ENCODE measurements around the gene SNX2.

The SNX2 gene

DNA sequence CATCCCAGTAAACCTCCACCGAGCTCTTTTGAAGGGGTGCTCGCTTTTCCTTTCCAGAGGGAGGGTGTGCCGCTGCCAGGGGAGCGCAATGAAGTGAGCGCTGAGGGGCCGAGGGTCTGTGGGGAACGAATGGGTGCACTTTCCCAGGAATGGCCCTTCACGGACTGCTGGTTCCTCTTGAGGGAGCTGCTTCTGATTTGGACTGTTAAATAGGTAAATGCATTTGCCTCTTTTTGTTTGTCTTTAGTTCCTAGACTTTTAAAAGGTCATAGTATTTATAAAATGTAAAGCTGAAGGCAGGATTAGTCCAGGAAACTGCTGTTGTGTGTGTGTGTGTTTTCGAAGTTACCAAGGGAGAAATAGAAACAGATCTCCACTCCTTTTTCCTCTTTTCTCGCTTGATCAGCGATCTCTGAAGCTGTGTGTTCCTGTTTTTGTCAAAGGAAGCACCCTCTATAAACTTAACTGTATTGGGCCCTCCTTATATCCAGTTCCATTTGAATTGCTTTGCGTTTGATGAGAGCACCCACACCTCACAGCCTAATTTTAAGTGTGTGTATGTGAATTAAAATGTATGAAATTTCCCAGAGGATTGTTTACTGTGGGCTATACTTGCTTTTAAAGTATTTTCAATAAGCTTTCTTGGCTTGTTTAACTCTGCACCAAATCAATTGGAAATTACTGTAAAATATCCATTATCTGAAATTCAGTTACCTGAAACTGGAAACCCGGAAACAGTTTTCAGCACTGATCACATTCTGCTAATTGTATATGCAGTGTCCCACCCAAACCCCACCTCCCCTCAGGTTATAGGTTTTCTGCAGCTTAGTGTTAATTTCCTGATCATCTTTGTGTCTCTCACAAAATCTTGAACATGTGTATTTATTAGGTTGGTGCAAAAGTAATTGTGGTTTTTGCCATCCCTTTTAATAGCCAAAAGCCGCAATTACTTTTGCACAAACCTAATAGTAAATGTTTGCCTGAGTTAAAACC, 966 bp downstream of the SNX2 start:
- peak overlapping the region; percentile 94 for H3K9ac ChIP-seq (ENCODE audit: low read length)
- peak overlapping the region; percentile 95 for H3K18ac ChIP-seq (ENCODE audit: low read length)
- peaks cover 3 to 14% of the 10 kb centered on the region in 2 experiments for H3K4me1 ChIP-seq (ENCODE audit: control insufficient read depth in 1 of 2, insufficient read depth in 2 of 2, low read length in 2 of 2)
- H3K79me2 ChIP-seq (ENCODE audit: control insufficient read depth, insufficient read depth, low read length, poor library complexity): peaks cover 12% of the 10 kb centered on the region
- WGBS (ENCODE audit: extremely low coverage, insufficient coverage, insufficient read length): no CpG with 5 or more reads among the region's 14 CpGs
- H3K79me1 ChIP-seq (ENCODE audit: low read length): peaks cover 12% of the 10 kb centered on the region
- no peaks in the 10 kb centered on the region for H3K27me3 ChIP-seq (ENCODE audit: insufficient read depth, low read length)
- H3K14ac ChIP-seq (ENCODE audit: low read length): peak overlapping the region; percentile 91
- DNase-seq: no peak
- peak overlapping the region; percentile 90 for H4K91ac ChIP-seq (ENCODE audit: low read depth, low read length)
- peak overlapping the region; percentile 90 for H2BK5ac ChIP-seq (ENCODE audit: low read depth, low read length, poor library complexity)
- peak overlapping the region; percentile 93 for H2AFZ ChIP-seq (ENCODE audit: insufficient read depth, low read length, poor library complexity)
- H3K23ac ChIP-seq (ENCODE audit: low read length): no peak overlapping the region
- H3K4me2 ChIP-seq (ENCODE audit: low read length): peak overlapping the region; percentile 64
- H3K4me3 ChIP-seq (ENCODE audit: low read depth, low read length): peak overlapping the region; percentile 93
- H3K4ac ChIP-seq (ENCODE audit: low read depth, low read length): peak overlapping the region; percentile 93
- H3K9me3 ChIP-seq (ENCODE audit: insufficient read depth, low read depth, low read length): no peaks in the 10 kb centered on the region
- H3K27ac ChIP-seq (ENCODE audit: low read depth, low read length): peak overlapping the region; percentile 70
- H3K36me3 ChIP-seq (ENCODE audit: control insufficient read depth in 1 of 2, insufficient read depth in 2 of 2, low read length in 2 of 2): no peaks in the 10 kb centered on the region
- H2AK5ac ChIP-seq (ENCODE audit: low read length): no peak overlapping the region
- H2BK120ac ChIP-seq (ENCODE audit: insufficient read depth, low read length, poor library complexity): peak overlapping the region; percentile 70
- H4K12ac ChIP-seq (ENCODE audit: low read depth, low read length): peak overlapping the region; percentile 68
- peak overlapping the region; percentile 80 for H2BK12ac ChIP-seq (ENCODE audit: low read length)
- peak overlapping the region; percentile 93 for H4K8ac ChIP-seq (ENCODE audit: low read depth, low read length)

DNA sequence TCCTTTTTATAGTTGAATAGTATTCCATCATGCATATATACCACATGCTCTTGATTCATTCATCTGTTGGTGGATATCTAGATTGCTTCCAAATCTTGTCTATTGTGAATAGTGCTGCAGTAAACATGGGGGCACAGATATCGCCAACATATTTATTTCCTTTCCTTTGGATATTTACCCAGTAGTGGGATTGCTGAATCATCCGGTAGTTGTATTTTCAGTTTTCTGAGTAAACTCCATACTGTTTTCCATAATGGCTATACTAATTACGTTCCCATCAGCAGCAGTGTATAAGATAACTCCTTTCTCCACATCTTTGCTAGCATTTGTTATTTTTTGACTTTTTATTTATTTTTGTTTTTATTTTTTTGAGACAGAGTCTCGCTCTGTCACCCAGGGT, 3.3 kb downstream of the SNX2 start:
- no peak for DNase-seq
- Histone ChIP-seq H3K27ac (ENCODE audit: low read depth, low read length) (no peak overlapping the region), H3K4me3 (ENCODE audit: low read depth, low read length) (no peak overlapping the region), H4K91ac (ENCODE audit: low read depth, low read length) (no peak overlapping the region), H2BK12ac (ENCODE audit: low read length) (no peak overlapping the region), H2BK120ac (ENCODE audit: insufficient read depth, low read length, poor library complexity) (no peak overlapping the region), H3K79me2 (ENCODE audit: control insufficient read depth, insufficient read depth, low read length, poor library complexity) (peaks cover 15% of the 10 kb centered on the region), H4K12ac (ENCODE audit: low read depth, low read length) (no peak overlapping the region), H3K9me3 (ENCODE audit: insufficient read depth, low read depth, low read length) (no peaks in the 10 kb centered on the region), H3K4ac (ENCODE audit: low read depth, low read length) (peak overlapping the region; percentile 62), H3K9ac (ENCODE audit: low read length) (no peak overlapping the region), H3K27me3 (ENCODE audit: insufficient read depth, low read length) (no peaks in the 10 kb centered on the region), H2AK5ac (ENCODE audit: low read length) (no peak overlapping the region), H2AFZ (ENCODE audit: insufficient read depth, low read length, poor library complexity) (no peak overlapping the region), H3K79me1 (ENCODE audit: low read length) (peaks cover 10% of the 10 kb centered on the region), H3K23ac (ENCODE audit: low read length) (no peak overlapping the region), H3K4me2 (ENCODE audit: low read length) (no peak overlapping the region), H2BK5ac (ENCODE audit: low read depth, low read length, poor library complexity) (no peak overlapping the region), H3K14ac (ENCODE audit: low read length) (no peak overlapping the region), H4K8ac (ENCODE audit: low read depth, low read length) (no peak overlapping the region), H3K4me1 (ENCODE audit: control insufficient read depth in 1 of 2, insufficient read depth in 2 of 2, low read length in 2 of 2) (peaks cover 3 to 9% of the 10 kb centered on the region in 2 experiments), H3K36me3 (ENCODE audit: control insufficient read depth in 1 of 2, insufficient read depth in 2 of 2, low read length in 2 of 2) (peaks cover 0 to 3% of the 10 kb centered on the region in 2 experiments), H3K18ac (ENCODE audit: low read length) (no peak overlapping the region)
- WGBS (ENCODE audit: extremely low coverage, insufficient coverage, insufficient read length): no CpG with 5 or more reads among the region's 4 CpGs

DNA sequence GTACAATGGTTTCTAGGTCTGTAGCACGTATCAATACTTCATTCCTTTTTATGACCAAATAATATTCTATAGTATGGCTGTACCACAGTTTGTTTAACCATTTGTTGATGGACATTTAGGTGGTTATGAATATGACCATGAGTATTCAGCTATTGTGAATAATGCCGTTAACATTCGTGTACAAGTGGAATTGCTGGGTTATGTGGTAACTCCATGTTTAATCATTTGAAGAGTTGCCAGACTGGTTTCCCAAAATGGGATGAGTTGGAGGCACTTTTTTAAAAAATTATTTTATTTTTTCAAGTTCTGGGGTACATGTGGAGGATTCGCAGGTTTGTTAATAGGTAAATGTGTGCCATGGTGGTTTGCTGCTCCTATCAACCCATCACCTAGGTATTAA, 4.6 kb downstream of the SNX2 start:
- Histone ChIP-seq H2AK5ac (ENCODE audit: low read length) (no peak overlapping the region), H3K79me1 (ENCODE audit: low read length) (peaks cover 9% of the 10 kb centered on the region), H4K12ac (ENCODE audit: low read depth, low read length) (no peak overlapping the region), H3K36me3 (ENCODE audit: control insufficient read depth in 1 of 2, insufficient read depth in 2 of 2, low read length in 2 of 2) (peaks cover 0 to 3% of the 10 kb centered on the region in 2 experiments), H2BK12ac (ENCODE audit: low read length) (no peak overlapping the region), H2AFZ (ENCODE audit: insufficient read depth, low read length, poor library complexity) (no peak overlapping the region), H4K8ac (ENCODE audit: low read depth, low read length) (no peak overlapping the region), H3K79me2 (ENCODE audit: control insufficient read depth, insufficient read depth, low read length, poor library complexity) (peaks cover 15% of the 10 kb centered on the region), H2BK5ac (ENCODE audit: low read depth, low read length, poor library complexity) (no peak overlapping the region), H3K4me3 (ENCODE audit: low read depth, low read length) (no peak overlapping the region), H3K9ac (ENCODE audit: low read length) (no peak overlapping the region), H3K9me3 (ENCODE audit: insufficient read depth, low read depth, low read length) (no peaks in the 10 kb centered on the region), H3K4me2 (ENCODE audit: low read length) (no peak overlapping the region), H3K23ac (ENCODE audit: low read length) (no peak overlapping the region), H3K4me1 (ENCODE audit: control insufficient read depth in 1 of 2, insufficient read depth in 2 of 2, low read length in 2 of 2) (peaks cover 2 to 3% of the 10 kb centered on the region in 2 experiments), H3K4ac (ENCODE audit: low read depth, low read length) (no peak overlapping the region), H3K18ac (ENCODE audit: low read length) (no peak overlapping the region), H3K14ac (ENCODE audit: low read length) (no peak overlapping the region), H2BK120ac (ENCODE audit: insufficient read depth, low read length, poor library complexity) (no peak overlapping the region), H3K27me3 (ENCODE audit: insufficient read depth, low read length) (no peaks in the 10 kb centered on the region), H3K27ac (ENCODE audit: low read depth, low read length) (no peak overlapping the region), H4K91ac (ENCODE audit: low read depth, low read length) (no peak overlapping the region)
- WGBS (ENCODE audit: extremely low coverage, insufficient coverage, insufficient read length): no CpG with 5 or more reads among the region's 4 CpGs
- DNase-seq: peak in 1 of 2 donors; percentile 72

DNA sequence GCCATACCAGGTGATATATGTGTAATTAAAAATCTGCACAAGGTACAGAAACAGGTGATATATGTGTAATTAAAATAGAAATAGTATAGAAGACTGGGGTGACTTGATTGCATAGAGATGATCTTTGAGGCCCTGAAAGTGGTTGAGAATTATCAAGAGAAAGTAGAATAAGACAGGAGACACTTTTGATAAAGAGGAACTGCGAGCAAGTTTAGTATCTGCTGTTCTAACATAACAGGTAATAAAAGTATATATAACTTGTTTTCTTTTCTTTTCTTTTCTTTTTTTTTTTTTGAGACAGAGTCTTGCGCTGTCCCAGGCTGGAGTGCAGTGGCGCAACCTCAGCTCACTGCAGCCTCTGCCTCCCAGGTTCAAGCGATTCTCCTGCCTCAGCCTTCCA, 5.4 kb downstream of the SNX2 start:
- Histone ChIP-seq H3K79me1 (ENCODE audit: low read length) (peaks cover 3% of the 10 kb centered on the region), H2AFZ (ENCODE audit: insufficient read depth, low read length, poor library complexity) (no peak overlapping the region), H3K27me3 (ENCODE audit: insufficient read depth, low read length) (no peaks in the 10 kb centered on the region), H3K9me3 (ENCODE audit: insufficient read depth, low read depth, low read length) (no peaks in the 10 kb centered on the region), H2AK5ac (ENCODE audit: low read length) (no peak overlapping the region), H4K12ac (ENCODE audit: low read depth, low read length) (no peak overlapping the region), H4K8ac (ENCODE audit: low read depth, low read length) (no peak overlapping the region), H3K4me2 (ENCODE audit: low read length) (no peak overlapping the region), H2BK12ac (ENCODE audit: low read length) (no peak overlapping the region), H3K18ac (ENCODE audit: low read length) (no peak overlapping the region), H3K4me3 (ENCODE audit: low read depth, low read length) (no peak overlapping the region), H3K14ac (ENCODE audit: low read length) (no peak overlapping the region), H3K36me3 (ENCODE audit: control insufficient read depth in 1 of 2, insufficient read depth in 2 of 2, low read length in 2 of 2) (peaks cover 0 to 3% of the 10 kb centered on the region in 2 experiments), H3K23ac (ENCODE audit: low read length) (no peak overlapping the region), H2BK120ac (ENCODE audit: insufficient read depth, low read length, poor library complexity) (no peak overlapping the region), H4K91ac (ENCODE audit: low read depth, low read length) (no peak overlapping the region), H3K4ac (ENCODE audit: low read depth, low read length) (no peak overlapping the region), H3K4me1 (ENCODE audit: control insufficient read depth in 1 of 2, insufficient read depth in 2 of 2, low read length in 2 of 2) (no peaks in the 10 kb centered on the region), H3K79me2 (ENCODE audit: control insufficient read depth, insufficient read depth, low read length, poor library complexity) (peaks cover 11% of the 10 kb centered on the region), H2BK5ac (ENCODE audit: low read depth, low read length, poor library complexity) (no peak overlapping the region), H3K9ac (ENCODE audit: low read length) (no peak overlapping the region), H3K27ac (ENCODE audit: low read depth, low read length) (no peak overlapping the region)
- no peak for DNase-seq
- no CpG with 5 or more reads among the region's 4 CpGs for WGBS (ENCODE audit: extremely low coverage, insufficient coverage, insufficient read length)

Data from trophoblast cell (in vitro differentiated cells and primary cell).